NT2/D1 (cell line): ENCODE results near the gene TAOK3.
A peak's percentile ranks its signal among the peaks of the same experiment; 100 is the strongest.

Experiments
- DNase-seq: peaks from one replicate; pipeline ENCODE4 v3.0.0-alpha.2; 2011; ENCODE audit warnings: low read depth, low spot score
- H3K27me3 ChIP-seq: 2 replicates; pipeline ENCODE4 v1.6.0; 2011; ENCODE audit warnings: mild to moderate bottlenecking; ENCODE audit not compliant: insufficient read length, insufficient read depth
- H3K36me3 ChIP-seq: 2 replicates; pipeline ENCODE4 v1.6.1; 2011; ENCODE audit warnings: mild to moderate bottlenecking, low read length, mixed read lengths; ENCODE audit not compliant: insufficient read depth, insufficient read length
- H3K4me1 ChIP-seq: 2 replicates; pipeline ENCODE4 v1.5.1; 2011; ENCODE audit not compliant: insufficient read depth, insufficient read length
- H3K4me3 ChIP-seq: 2 replicates; pipeline ENCODE4 v1.5.1; 2011; ENCODE audit warnings: low read depth; ENCODE audit not compliant: insufficient read length
- H3K9ac ChIP-seq: 2 replicates; pipeline ENCODE4 v1.6.0; 2011; ENCODE audit warnings: low read depth; ENCODE audit not compliant: insufficient read length
- H3K9me3 ChIP-seq: 2 replicates; pipeline ENCODE4 v1.5.1; 2011; ENCODE audit warnings: mild to moderate bottlenecking, low read length; ENCODE audit not compliant: insufficient read depth
- SUZ12 ChIP-seq: IDR thresholded peaks from 2 replicates; pipeline ENCODE4 v1.6.1; 2011; ENCODE audit not compliant: insufficient read length, insufficient read depth; ENCODE audit errors: extremely low read depth
- YY1 ChIP-seq: IDR thresholded peaks from 2 replicates; pipeline ENCODE4 v1.6.1; 2011; ENCODE audit not compliant: insufficient read length, insufficient read depth
- ZNF274 ChIP-seq: IDR thresholded peaks from 2 replicates; pipeline ENCODE4 v1.6.1; 2011; ENCODE audit warnings: mild to moderate bottlenecking, low read depth, low read length

TAOK3 gene

GRCh38 chr12:118109088-118109487, 263.6 kb downstream of the TAOK3 start:
- H3K4me1 ChIP-seq, result peaks cover 5% of the 10 kb centered on the region
- H3K27me3 ChIP-seq, result no peaks in the 10 kb centered on the region
- H3K9me3 ChIP-seq, result no peaks in the 10 kb centered on the region
- no peak for TF ChIP-seq YY1
- no peak for TF ChIP-seq SUZ12
- no peak for TF ChIP-seq ZNF274
- H3K4me3 ChIP-seq, result no peak overlapping the region
- H3K9ac ChIP-seq, result no peak overlapping the region
- H3K36me3 ChIP-seq, result no peaks in the 10 kb centered on the region
- no peak for DNase-seq

- no peaks in the 10 kb centered on the region for H3K27me3 ChIP-seq
- peaks cover 5% of the 10 kb centered on the region for H3K4me1 ChIP-seq
- TF ChIP-seq ZNF274 (no peak), SUZ12 (no peak), YY1 (no peak)
- H3K36me3 ChIP-seq, result no peaks in the 10 kb centered on the region
- no peak for DNase-seq
- no peak overlapping the region for H3K9ac ChIP-seq
- H3K9me3 ChIP-seq, result no peaks in the 10 kb centered on the region
- H3K4me3 ChIP-seq, result no peak overlapping the region
Measured at GRCh38 chr12:118107694-118108093, 265.0 kb downstream of the TAOK3 start.

DNA sequence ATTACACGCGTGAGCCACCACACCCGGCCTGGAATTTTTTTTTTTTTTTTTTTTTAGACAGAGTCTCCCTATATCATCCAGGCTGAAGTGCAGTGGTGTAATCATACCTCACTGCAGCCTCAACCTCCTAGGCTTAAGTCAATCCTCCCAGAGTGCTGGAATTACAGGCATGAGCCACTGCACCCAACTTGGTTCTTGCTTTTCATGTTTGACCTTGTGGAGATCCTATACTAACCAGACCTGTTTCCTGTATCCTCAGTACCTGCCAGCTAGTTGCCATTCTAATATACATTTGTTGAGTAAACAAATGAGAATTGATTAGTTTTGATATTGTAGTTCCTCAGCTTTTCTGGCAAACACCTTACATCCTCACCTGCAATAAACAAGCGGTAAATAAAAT, 265.7 kb downstream of the TAOK3 start:
- TF ChIP-seq ZNF274, result no peak
- no peak for TF ChIP-seq SUZ12
- no peak for TF ChIP-seq YY1
- no peak for DNase-seq

GRCh38 chr12:118103601-118104382, 268.9 kb downstream of the TAOK3 start, which contains the start of gene VSIG10:
TSS of gene VSIG10 (minus strand) at chr12:118104011. CDS start at chr12:118103671, 340 bp downstream.
- DNase-seq, result peak; percentile 43
- Histone ChIP-seq H3K27me3 (no peaks in the 10 kb centered on the region), H3K36me3 (peaks cover 6% of the 10 kb centered on the region), H3K4me1 (peaks cover 12% of the 10 kb centered on the region), H3K4me3 (peak within 1 kb of the TSS; percentile 90), H3K9ac (peak within 1 kb of the TSS; percentile 99), H3K9me3 (no peaks in the 10 kb centered on the region)
- TF ChIP-seq SUZ12, result no peak
- TF ChIP-seq YY1, result no peak
- no peak for TF ChIP-seq ZNF274

More for the DNA sequence above, 265.7 kb downstream of the TAOK3 start:
- no peak overlapping the region for H3K9ac ChIP-seq
- H3K9me3 ChIP-seq, result no peaks in the 10 kb centered on the region
- H3K4me1 ChIP-seq, result peaks cover 7% of the 10 kb centered on the region
- no peak overlapping the region for H3K4me3 ChIP-seq
- no peaks in the 10 kb centered on the region for H3K36me3 ChIP-seq
- H3K27me3 ChIP-seq, result no peaks in the 10 kb centered on the region

DNA sequence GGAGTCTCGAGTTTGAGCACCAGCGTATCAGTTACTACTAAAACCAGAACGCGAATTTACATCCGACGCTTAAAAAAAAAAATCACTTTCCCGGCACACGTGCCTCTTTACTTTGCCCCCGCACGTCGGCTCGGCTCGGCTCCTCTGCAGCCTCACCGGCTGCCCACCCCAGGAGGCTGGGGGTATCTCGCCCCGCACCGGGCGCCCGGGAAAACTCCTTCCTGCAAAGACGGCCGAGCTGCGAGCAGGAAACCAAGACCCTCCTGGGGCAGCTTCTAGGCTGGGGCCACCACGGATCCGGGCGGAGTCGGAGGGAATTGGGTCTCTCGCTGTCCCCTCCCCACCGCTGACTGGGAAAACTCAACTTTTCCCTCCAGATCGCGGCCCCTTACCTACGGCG, 269.5 kb downstream of the TAOK3 start:
- H3K4me1 ChIP-seq, result peaks cover 12% of the 10 kb centered on the region
- peak overlapping the region; percentile 99 for H3K9ac ChIP-seq
- H3K27me3 ChIP-seq, result no peaks in the 10 kb centered on the region
- H3K36me3 ChIP-seq, result peaks cover 6% of the 10 kb centered on the region
- no peaks in the 10 kb centered on the region for H3K9me3 ChIP-seq
- no peak for TF ChIP-seq SUZ12
- TF ChIP-seq ZNF274, result no peak
- TF ChIP-seq YY1, result no peak
- H3K4me3 ChIP-seq, result peak overlapping the region; percentile 90
- DNase-seq, result no peak

- no peak for TF ChIP-seq ZNF274
- TF ChIP-seq YY1, result no peak
- no peak for TF ChIP-seq SUZ12
- no peak for DNase-seq
- Histone ChIP-seq H3K9me3 (no peaks in the 10 kb centered on the region), H3K36me3 (peaks cover 6% of the 10 kb centered on the region), H3K4me3 (peak overlapping the region; percentile 90), H3K4me1 (peaks cover 10% of the 10 kb centered on the region), H3K9ac (peak overlapping the region; percentile 99), H3K27me3 (no peaks in the 10 kb centered on the region)
Measured at GRCh38 chr12:118102609-118103008, 270.1 kb downstream of the TAOK3 start.

DNA sequence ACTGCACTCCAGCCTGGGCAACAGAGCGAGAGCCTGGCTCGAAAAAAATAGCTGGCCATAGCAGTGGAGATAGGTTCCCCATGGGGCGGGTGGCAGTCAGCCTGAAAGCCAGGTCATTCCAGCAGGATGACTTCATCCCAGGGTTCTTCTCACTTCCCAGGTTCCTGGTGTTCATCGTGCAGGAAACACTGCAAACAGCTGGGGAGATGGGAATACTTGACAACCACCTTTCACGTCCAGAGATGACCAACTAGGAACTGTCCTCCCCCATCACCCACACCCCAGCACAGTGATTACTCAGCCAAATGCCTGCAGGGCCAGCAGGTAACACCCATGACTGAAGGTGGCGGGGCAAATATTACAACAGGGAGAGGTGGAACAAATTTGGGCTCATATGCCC, 270.6 kb downstream of the TAOK3 start:
- DNase-seq, result no peak
- Histone ChIP-seq H3K27me3 (no peaks in the 10 kb centered on the region), H3K4me1 (peaks cover 10% of the 10 kb centered on the region), H3K36me3 (peaks cover 6% of the 10 kb centered on the region), H3K4me3 (peak overlapping the region; percentile 90), H3K9me3 (no peaks in the 10 kb centered on the region), H3K9ac (no peak overlapping the region)
- TF ChIP-seq ZNF274 (no peak), YY1 (no peak), SUZ12 (no peak)
